Measurements from ENCODE around the gene OR52E8. TPM values are rescaled to one million over a fixed set of nuclear protein-coding genes. Genes with fewer than 3 reads are reported as not detected.

OR52E8 gene
- total RNA-seq (2014; rRNA removed) (not detected in 2 replicates), Bru-seq, nascent RNA (not detected), BruChase-seq, experiment 1, labeled RNA remaining after a 6-hour chase (not detected), BruChase-seq, experiment 2, labeled RNA remaining after a 2-hour chase (not detected)
- long read RNA-seq = 0 reads

DNA sequence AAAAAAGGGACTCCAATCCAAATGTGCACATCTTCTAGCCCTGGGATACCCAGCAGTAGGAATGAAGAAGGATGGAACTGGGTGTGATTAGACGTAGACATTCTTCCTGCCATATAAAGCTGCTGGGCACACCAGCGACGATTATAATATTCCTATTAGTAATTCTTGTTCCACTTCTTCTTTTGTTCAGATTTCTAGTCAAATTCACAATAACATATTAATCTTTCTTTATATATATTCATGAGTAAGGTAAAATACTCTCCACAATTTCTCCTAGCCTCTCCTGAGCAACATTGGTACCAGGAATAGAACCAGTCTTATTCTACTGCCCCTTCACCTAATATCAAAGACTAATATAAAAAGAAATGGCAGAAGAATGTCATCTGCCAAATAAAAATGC is at the start of gene OR52E8:
Gene OR52E8 (minus strand): TSS at position 101 of the 400 bp plus-strand sequence. CDS start 0 bp downstream, at position 101.
- H3K27ac ChIP-seq (ENCODE audit: low read length) = no peak within 1 kb of the TSS
- no peaks in the 10 kb centered on the region for H3K9me3 ChIP-seq (ENCODE audit: low read length)
- no peaks in the 10 kb centered on the region for H3K36me3 ChIP-seq (ENCODE audit: low read depth, low read length)
- ChIA-PET CTCF (no interaction called here), POLR2A (ENCODE audit: unreplicated experiment) (no interaction called here)
- DNase-seq (no peak), ATAC-seq (no peak)
- H3K79me2 ChIP-seq (ENCODE audit: low read length) = no peaks in the 10 kb centered on the region
- no peak within 1 kb of the TSS for H3K4me3 ChIP-seq (ENCODE audit: low read length)
- no peak within 1 kb of the TSS for H2AFZ ChIP-seq (ENCODE audit: low read length)
- no peaks in the 10 kb centered on the region for H3K4me1 ChIP-seq (ENCODE audit: insufficient read depth, low read length)
- H4K20me1 ChIP-seq (ENCODE audit: low read length) = no peaks in the 10 kb centered on the region
- H3K9me2 ChIP-seq (replicated peaks; ENCODE audit: low read length) = no peaks in the 10 kb centered on the region
- H3K27me3 ChIP-seq (ENCODE audit: low read length) = no peaks in the 10 kb centered on the region; the same call in 1 of the 2 replicates
- intact Hi-C loops (cut with micrococcal nuclease) = no loop called here
- no peak within 1 kb of the TSS for H3K9ac ChIP-seq (ENCODE audit: low read length)
- no peak within 1 kb of the TSS for H3K4me2 ChIP-seq (ENCODE audit: low read length)
- BruUV-seq (replicated peaks) = no TSS peak
- TF ChIP-seq EZH2phosphoT487 (IDR thresholded peaks at IDR 0.05; ENCODE audit: borderline replicate concordance, low read length) (no peak), EZH2 (IDR thresholded peaks at IDR 0.05; ENCODE audit: low read length, unreplicated experiment) (no peak)
- TF ChIP-seq, protein P1, sequence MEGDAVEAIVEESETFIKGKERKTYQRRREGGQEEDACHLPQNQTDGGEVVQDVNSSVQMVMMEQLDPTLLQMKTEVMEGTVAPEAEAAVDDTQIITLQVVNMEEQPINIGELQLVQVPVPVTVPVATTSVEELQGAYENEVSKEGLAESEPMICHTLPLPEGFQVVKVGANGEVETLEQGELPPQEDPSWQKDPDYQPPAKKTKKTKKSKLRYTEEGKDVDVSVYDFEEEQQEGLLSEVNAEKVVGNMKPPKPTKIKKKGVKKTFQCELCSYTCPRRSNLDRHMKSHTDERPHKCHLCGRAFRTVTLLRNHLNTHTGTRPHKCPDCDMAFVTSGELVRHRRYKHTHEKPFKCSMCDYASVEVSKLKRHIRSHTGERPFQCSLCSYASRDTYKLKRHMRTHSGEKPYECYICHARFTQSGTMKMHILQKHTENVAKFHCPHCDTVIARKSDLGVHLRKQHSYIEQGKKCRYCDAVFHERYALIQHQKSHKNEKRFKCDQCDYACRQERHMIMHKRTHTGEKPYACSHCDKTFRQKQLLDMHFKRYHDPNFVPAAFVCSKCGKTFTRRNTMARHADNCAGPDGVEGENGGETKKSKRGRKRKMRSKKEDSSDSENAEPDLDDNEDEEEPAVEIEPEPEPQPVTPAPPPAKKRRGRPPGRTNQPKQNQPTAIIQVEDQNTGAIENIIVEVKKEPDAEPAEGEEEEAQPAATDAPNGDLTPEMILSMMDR (conservative IDR thresholded peaks at IDR 0.05; ENCODE audit: low read depth, low read length) = no peak
- no peaks in the 10 kb centered on the region for H3F3A ChIP-seq (ENCODE audit: low read length, unreplicated experiment)

DNA sequence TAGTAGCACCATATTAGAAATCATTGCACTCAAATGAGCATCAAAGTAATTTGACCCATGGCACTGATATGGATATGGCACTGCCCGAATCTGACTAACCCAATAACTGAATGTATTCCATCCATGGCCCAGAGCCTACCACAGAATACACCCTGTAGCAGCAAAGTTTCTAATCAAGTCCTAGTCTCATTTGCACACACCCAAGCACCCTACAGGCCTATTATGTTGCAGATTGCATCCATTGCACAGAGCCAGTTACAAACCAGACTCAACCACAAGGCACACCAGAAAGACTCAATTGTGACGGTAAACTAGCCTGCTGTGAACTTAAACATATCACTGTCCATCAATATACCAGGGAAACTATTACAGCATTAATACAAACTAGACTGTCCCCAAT is 42.0 kb upstream of the OR52E8 start:
- no TSS peak for BruUV-seq (replicated peaks)
- Histone ChIP-seq H3K4me1 (ENCODE audit: insufficient read depth, low read length) (no peaks in the 10 kb centered on the region), H4K20me1 (ENCODE audit: low read length) (no peaks in the 10 kb centered on the region), H3K4me2 (ENCODE audit: low read length) (no peak overlapping the region), H3K9me2 (replicated peaks; ENCODE audit: low read length) (no peaks in the 10 kb centered on the region), H3K79me2 (ENCODE audit: low read length) (no peaks in the 10 kb centered on the region), H3K27me3 (ENCODE audit: low read length) (no peaks in the 10 kb centered on the region), H3F3A (ENCODE audit: low read length, unreplicated experiment) (no peaks in the 10 kb centered on the region), H2AFZ (ENCODE audit: low read length) (no peak overlapping the region), H3K4me3 (ENCODE audit: low read length) (no peak overlapping the region), H3K27ac (ENCODE audit: low read length) (no peak overlapping the region), H3K9me3 (ENCODE audit: low read length) (no peaks in the 10 kb centered on the region), H3K9ac (ENCODE audit: low read length) (no peak overlapping the region), H3K36me3 (ENCODE audit: low read depth, low read length) (no peaks in the 10 kb centered on the region)
- CTCF ChIA-PET = no interaction called here
- POLR2A ChIA-PET (ENCODE audit: unreplicated experiment) = no interaction called here
- TF ChIP-seq EZH2phosphoT487 (IDR thresholded peaks at IDR 0.05; ENCODE audit: borderline replicate concordance, low read length) = no peak
- no peak for TF ChIP-seq EZH2 (IDR thresholded peaks at IDR 0.05; ENCODE audit: low read length, unreplicated experiment)
- TF ChIP-seq, protein P1 (conservative IDR thresholded peaks at IDR 0.05; ENCODE audit: low read depth, low read length) = no peak
- intact Hi-C loops (cut with micrococcal nuclease) = no loop called here
- DNase-seq (no peak), ATAC-seq (no peak)

GRCh38 chr11:5892908-5893307 is 35.4 kb upstream of the OR52E8 start, which contains the start of gene OR52E5:
OR52E5 (plus strand) TSS chr11:5893208; CDS start chr11:5900777, 7,569 bp downstream.
- Histone ChIP-seq H3K9ac (ENCODE audit: low read length) (no peak within 1 kb of the TSS), H3K27ac (ENCODE audit: low read length) (no peak within 1 kb of the TSS), H3K36me3 (ENCODE audit: low read depth, low read length) (no peaks in the 10 kb centered on the region), H3K4me1 (ENCODE audit: insufficient read depth, low read length) (no peaks in the 10 kb centered on the region), H3K27me3 (ENCODE audit: low read length) (no peaks in the 10 kb centered on the region), H3F3A (ENCODE audit: low read length, unreplicated experiment) (no peaks in the 10 kb centered on the region), H3K79me2 (ENCODE audit: low read length) (no peaks in the 10 kb centered on the region), H3K9me2 (replicated peaks; ENCODE audit: low read length) (no peaks in the 10 kb centered on the region), H3K4me3 (ENCODE audit: low read length) (no peak within 1 kb of the TSS), H4K20me1 (ENCODE audit: low read length) (no peaks in the 10 kb centered on the region), H2AFZ (ENCODE audit: low read length) (no peak within 1 kb of the TSS), H3K9me3 (ENCODE audit: low read length) (no peaks in the 10 kb centered on the region), H3K4me2 (ENCODE audit: low read length) (no peak within 1 kb of the TSS)
- BruUV-seq (replicated peaks) = no TSS peak
- ATAC-seq (no peak), DNase-seq (no peak)
- intact Hi-C loops (cut with micrococcal nuclease) = loop anchor here (5.0 kb wide), 1 partner anchor 416 kb away; no protein-coding TSS in a partner anchor
- TF ChIP-seq EZH2phosphoT487 (IDR thresholded peaks at IDR 0.05; ENCODE audit: borderline replicate concordance, low read length) (no peak), EZH2 (IDR thresholded peaks at IDR 0.05; ENCODE audit: low read length, unreplicated experiment) (no peak)
- TF ChIP-seq, protein P1 (conservative IDR thresholded peaks at IDR 0.05; ENCODE audit: low read depth, low read length) = no peak
- ChIA-PET POLR2A (ENCODE audit: unreplicated experiment) (no interaction called here), CTCF (no interaction called here)
